C4-2B (cell line): ENCODE measurements around the gene SOX12.

Experiments used
- H3K27ac ChIP-seq: fragments of 450-650 bp; 2 replicates; pipeline ENCODE4 v1.5.1; 2017
- CTCF ChIP-seq: fragments of 450-650 bp; conservative IDR thresholded peaks from 2 replicates; pipeline ENCODE4 v1.5.1; 2017; ENCODE audit warnings: mild to moderate bottlenecking
- ZFX ChIP-seq: fragments of 450-650 bp; IDR thresholded peaks from 2 replicates; pipeline ENCODE4 v1.6.1; 2017

Gene SOX12

GRCh38 chr20:368915-369314 is 43.6 kb downstream of the SOX12 start:
- peak overlapping the region; percentile 97 for H3K27ac ChIP-seq
- no peak for TF ChIP-seq ZFX

- TF ChIP-seq CTCF (no peak), ZFX (no peak; the same call in 1 of the 2 replicates)
- H3K27ac ChIP-seq, result peak overlapping the region; percentile 97
Measured at GRCh38 chr20:370151-370600, 44.8 kb downstream of the SOX12 start.

GRCh38 chr20:370977-371754 is 45.8 kb downstream of the SOX12 start:
- peak overlapping the region; percentile 97 for H3K27ac ChIP-seq
- TF ChIP-seq CTCF (no peak), ZFX (no peak)

- peak overlapping the region; percentile 97 for H3K27ac ChIP-seq
- TF ChIP-seq CTCF (no peak), ZFX (no peak)
Measured at GRCh38 chr20:371755-372542, 46.6 kb downstream of the SOX12 start.

GRCh38 chr20:372543-373082 is 47.3 kb downstream of the SOX12 start:
- H3K27ac ChIP-seq, result peak overlapping the region; percentile 97

- peak overlapping the region; percentile 97 for H3K27ac ChIP-seq
- TF ChIP-seq CTCF (no peak), ZFX (no peak)
Measured at GRCh38 chr20:373171-373890, 48.0 kb downstream of the SOX12 start.

GRCh38 chr20:375265-375889 is 50.0 kb downstream of the SOX12 start:
- H3K27ac ChIP-seq, result no peak overlapping the region
- TF ChIP-seq ZFX (no peak), CTCF (no peak)
